Hippocampal formation (tissue), 2 donors: ENCODE results near the gene NOD1.
A peak's percentile ranks its signal among the peaks of the same experiment; 100 is the strongest.
"Not testable (repeated sequence)": the region's sequence is repeated elsewhere in the genome, so short reads cannot be mapped to it uniquely, and the experiment has no call there.

Experiments used
- DNase-seq, 2 donors: peaks; one replicate each; lab custom pipeline; 2025; lab: John Stamatoyannopoulos, UW

NOD1 gene

DNA sequence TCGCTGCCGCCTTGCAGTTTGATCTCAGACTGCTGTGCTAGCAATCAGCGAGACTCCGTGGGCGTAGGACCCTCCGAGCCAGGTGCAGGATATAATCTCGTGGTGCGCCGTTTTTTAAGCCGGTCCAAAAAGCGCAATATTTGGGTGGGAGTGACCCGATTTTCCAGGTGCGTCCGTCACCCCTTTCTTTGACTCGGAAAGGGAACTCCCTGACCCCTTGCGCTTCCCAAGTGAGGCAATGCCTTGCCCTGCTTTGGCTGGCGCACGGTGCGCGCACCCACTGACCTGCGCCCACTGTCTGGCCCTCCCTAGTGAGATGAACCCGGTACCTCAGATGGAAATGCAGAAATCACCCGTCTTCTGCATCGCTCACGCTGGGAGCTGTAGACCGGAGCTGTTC lies 58.5 kb downstream of the NOD1 start:
- DNase-seq: not testable (repeated sequence)

DNA sequence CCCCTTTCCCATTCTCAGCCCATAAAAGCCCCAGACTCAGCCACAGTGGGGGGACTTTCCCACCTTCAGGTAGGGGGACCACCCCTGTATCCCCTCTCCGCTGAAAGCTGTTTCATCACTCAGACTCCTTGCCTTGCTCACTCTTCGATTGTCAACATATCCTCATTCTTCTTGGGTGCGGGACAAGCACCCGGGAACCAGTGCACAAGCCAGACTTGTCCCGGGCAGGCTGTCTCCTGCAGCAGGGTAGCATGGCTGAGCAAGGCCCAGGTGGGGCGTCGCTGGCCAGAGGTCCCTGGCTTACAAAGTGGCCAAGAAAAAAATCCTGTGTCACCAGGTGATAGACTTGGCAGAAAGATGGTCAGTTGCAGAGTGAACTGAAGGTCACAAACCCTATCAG lies 64.7 kb downstream of the NOD1 start:
- DNase-seq: no peak

DNA sequence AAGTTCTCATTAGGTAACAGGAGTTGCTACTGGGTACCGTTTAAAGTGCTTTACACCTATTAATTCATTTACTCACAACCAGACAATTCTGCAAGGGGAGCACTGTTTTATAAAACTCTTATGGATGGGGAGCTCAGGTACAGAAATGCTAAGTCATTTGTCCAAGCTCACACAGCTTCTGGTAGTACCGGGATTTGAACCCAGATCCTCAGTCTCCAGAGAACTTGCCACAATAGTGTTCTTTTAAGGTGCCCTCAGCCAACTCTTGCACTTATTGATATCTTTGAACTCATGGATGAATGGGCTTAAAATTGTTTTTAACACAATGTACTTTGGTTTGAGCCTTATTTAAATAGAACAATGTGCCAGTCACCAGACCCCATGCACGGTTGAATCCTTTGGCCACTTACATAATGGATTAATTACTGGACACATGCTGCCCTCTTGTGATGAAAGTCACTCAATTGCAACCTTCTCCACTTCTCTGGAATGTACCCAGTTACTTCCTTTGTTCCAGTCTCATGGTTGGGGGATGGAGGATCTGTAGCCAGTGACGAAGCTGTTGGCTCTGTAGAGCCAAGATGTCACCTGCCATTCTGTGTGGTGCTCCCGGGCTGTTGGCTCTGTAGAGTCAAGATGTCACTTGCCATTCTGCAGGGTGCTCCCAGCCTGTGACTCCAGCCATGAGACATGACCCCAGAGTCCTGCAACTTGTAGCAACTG lies 65.6 kb downstream of the NOD1 start:
- DNase-seq: peak; percentile 19 to 72

DNA sequence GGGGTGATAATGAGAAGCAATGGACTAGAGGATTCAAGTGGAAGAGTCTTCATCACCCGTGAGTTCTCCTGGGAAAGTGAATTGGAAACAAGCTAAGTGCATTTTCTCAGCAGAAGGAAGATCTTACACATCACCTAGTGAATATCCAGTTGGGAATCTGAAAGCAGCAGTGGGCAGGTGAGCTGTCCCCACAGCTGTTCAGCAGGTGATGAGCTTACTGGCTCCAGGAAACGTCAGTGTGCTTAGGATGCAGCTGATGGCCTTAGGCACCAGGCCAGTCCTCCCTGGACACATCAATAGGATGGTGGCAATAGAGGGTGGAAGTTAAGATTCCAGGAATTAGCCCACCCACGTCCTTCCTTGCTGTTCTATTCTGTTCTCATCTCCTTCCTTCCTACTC lies 66.7 kb downstream of the NOD1 start:
- DNase-seq: no peak

DNA sequence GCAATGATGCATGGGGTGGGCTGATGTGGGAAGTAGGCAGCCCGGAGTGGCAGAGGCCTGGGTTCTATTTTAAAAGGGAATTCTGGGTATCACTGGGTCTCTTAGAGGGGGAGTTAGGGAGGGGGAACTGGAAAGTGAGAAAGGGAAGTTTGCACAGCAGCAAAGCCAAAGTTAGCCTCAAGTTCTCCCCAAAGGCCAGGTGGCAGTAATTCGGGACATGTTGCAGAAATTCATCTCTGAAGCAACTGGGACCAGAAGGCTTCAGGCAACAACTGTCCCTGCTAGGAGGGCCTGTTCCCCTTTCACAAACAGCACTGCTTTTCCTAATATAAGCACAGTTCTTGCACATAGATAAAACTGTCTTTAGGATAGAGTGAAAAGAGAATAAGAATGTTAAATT lies 67.4 kb downstream of the NOD1 start:
- no peak for DNase-seq

DNA sequence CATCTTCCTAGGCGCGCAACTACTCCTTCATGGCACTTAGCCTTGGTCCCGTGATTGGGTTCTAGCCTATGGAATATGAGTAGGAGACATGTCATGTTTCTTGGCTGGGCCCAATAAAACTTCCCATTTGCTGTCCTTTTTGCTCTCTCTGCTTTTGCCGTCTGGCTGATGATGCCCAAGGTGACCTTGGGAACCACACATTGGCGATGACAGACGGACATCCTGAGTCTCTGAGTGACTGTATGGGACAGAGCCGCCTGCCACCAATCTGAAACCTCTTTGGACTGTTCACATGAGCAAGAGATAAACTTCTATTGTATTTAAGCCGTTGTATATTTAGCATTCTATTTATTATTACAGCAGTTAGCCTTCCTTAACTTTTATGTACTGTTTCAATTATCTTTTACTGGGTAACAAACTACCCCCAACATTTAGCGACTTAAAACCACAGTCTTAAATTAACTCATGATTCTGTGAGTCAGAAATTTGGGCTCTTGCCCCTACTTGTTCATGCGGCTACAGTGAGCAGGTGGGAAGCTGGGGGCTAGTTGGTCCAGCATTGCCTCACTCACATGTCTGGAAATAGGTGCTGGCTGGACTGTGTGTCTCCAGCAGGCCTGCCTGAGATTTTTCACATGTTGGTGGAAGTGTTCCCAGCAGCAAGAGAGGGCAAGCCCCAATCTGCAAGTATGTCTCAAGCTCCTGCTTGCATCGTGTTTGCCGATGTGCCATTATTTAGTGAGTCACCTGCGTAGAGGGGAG lies 71.7 kb downstream of the NOD1 start:
- no peak for DNase-seq

DNA sequence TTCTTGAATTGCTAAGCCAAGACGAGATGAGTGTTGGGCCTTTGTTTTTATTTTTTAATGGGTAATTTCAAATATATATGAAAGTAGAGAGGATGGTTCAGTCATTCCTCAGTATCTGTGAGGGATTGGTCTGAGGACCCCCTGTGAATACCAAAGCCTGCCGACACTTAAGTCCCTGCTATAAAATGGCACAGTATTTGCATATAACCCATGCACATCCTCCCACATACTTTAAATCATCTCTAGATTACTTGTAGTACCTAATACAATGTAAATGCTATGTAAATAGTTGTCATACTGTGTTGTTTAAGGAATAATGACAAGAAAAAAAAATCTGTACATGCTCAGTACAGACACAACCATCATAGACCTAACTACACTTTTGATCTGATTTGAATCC lies 73.4 kb downstream of the NOD1 start:
- DNase-seq: no peak

DNA sequence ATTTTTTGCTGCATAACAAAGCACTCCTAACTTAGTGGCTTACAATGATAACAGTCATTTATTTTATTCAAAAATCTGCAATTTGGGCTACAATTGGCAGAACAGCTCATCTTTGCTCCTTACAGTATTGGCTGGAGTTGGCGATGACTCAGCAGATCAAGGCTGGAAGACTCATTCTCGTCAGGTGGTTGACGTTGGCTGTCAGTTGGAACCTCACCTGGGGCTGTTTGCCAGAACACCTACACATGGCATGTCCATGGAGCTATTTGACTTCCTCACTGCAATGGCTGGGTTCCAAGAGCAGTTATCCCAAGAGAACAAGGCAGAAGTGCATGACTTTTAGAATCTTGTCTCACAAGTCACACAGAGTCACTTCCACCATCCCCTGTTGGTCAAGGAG lies 75.1 kb downstream of the NOD1 start:
- no peak for DNase-seq

DNA sequence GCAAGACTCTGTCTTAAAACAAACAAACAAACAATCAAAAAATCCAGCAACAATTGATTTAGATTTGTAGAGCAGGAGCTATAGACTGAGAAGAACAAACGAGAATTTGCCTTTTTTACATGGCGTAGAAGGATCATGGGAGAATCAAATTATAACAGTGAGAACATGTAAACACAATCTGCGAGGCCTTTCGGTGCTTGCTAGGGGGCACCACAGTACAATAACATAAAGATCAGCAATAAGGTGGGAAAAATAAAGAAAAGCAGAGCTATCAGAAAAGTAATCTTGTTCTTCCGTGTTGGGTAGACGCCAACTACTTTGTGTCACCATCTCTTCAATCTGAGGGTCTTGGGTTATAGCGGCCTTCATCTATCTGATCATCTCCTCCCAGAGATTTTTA lies 82.2 kb downstream of the NOD1 start:
- peak in 1 of 2 donors; percentile 6 for DNase-seq

DNA sequence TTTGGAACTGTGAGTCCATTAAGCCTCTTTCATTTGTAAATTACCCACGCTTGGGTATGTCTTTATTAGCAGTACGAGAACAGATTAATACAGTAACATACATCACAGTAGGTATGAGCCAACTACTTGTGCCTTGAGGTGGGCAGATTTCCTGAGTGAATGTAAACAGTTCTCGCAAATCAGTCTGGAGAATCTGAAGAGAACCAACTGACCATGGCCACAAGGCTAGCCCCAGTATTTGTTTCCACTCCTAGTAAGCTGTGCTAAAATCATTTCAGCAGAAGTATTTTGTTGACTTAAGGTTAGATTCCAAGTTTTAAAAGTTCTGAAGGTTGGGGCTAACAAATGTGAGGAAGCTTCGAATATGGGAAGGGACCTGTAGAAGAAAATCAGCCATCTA lies 82.9 kb downstream of the NOD1 start:
- no peak for DNase-seq

DNA sequence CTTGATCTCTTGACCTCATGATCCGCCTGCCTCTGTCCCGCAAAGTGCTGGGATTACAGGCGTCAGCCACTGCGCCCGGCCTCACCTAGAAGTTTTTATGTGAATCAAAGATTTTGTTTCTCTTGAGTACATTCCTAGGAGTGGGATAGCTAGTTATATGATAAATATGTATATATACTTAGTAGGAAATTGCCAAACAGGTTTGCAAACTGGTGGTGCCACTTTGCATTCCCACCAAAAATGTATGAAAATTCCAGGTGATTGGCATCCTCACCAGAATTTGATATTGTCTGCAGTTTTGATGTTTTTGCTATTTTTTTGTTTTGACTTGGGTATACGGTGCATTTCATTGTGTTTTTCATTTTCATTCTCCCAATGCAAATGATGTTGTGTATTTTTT lies 86.8 kb downstream of the NOD1 start:
- DNase-seq: no peak

DNA sequence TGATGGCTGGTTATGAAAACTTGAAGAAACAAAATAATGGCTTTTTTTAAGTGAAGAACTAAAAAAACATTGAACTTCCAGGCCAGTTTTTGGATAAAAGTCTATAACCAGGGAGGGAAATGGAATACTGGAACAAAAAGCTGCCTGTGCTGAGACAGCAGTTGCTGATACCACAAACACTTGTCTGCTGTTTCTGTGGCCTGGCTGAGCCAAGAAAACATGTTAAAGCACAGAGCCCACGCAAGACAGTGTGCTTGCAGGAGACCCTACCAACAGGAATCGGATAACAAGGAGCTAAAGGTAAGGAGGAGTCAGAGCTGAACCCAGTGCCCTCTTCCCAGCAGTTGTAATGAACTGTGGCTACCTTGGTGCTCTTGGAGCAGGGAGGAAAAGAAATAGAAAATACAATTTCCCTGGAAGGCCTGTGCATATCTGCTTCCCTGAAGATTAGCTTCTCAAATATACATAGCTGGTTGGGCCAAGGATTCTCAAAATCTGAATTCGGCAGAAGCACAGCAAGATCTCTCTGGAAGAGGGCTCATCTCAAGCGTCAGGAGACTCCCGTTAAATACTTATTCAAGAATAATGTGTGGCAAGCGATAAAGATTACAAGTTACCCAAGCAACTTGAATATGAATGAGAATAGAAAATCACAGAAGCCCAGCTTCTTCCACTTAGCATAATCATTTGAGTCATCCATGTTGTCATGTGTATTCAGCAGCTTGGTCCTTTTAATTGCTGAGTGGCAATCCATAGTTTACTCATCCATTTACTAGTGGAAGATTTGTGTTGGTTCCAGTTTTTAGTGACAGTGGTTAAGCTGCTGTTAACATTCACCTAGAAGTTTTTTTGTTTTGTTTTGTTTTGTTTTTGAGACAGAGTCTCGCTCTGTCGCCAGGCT lies 87.6 kb downstream of the NOD1 start:
- DNase-seq: no peak

DNA sequence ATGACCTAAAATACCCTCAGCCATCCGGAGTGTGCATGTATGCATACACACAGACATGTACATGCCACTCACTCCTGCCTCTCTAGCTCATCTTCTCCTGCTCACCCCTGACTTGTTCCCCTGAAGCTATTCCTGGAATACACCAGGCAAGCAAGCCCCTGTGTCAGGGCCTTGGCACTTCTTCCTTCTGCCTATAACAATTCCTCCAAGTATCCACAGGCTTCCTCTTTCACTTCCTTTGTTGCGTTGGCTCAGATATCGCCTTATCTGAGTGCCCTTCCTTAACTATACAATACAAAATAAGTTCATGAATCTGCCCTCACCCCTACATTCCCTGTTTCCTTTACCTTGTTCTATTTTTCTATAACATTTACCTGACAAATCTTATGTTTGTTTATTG lies 88.8 kb downstream of the NOD1 start:
- no peak for DNase-seq

DNA sequence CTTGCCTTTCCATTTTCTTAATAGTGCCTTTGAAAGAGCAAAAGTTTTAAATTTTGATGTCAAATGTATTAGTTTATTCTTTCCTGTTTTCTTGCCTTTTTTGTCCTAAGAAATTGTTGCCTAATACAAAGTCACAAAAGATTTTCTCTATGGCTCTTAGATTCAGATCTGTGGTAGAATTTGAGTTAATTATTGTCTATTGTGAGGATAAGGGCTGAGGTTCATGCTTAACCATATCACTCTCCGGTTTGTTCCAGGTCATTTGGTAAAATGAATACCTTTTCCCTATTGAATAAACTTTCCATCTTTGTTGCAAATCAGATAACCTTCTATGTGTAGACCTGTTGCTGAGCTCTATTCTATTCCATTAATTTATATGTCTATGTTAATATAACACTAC lies 96.0 kb downstream of the NOD1 start:
- DNase-seq: no peak

DNA sequence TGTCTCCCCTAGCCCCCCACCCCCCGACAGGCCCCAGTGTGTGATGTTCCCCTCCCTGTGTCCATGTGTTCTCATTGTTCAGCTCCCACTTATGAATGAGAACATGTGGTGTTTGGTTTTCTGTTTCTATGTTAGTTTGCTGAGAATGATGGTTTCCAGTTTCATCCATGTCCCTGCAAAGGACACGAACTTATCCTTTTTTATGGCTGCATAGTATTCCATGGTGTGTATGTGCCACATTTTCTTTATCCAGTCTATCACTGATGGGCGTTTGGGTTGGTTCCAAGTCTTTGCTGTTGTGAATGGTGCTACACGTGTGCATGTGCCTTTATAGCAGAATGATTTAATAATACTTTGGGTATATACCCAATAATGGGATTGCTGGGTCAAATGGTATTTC lies 97.8 kb downstream of the NOD1 start:
- not testable (repeated sequence) for DNase-seq

DNA sequence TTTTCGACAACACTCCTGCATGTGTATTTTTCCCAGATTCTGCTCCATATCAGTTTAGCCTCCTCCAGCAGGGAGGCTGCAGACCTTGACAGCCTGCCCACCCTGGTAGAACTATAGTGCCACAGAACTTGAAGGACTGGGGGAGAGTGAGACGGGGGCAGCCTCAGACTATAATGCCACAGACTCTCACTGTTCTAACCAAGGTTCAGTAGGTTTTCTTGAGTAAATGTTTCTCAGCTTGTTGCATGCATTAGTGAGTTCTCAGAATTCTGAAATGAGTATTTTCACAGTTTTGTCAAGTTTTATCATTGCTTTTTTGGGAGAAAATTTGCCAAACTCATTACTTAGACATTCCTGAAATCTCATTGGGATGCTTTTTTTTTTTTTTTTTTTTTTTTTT lies 98.3 kb downstream of the NOD1 start:
- DNase-seq: no peak

DNA sequence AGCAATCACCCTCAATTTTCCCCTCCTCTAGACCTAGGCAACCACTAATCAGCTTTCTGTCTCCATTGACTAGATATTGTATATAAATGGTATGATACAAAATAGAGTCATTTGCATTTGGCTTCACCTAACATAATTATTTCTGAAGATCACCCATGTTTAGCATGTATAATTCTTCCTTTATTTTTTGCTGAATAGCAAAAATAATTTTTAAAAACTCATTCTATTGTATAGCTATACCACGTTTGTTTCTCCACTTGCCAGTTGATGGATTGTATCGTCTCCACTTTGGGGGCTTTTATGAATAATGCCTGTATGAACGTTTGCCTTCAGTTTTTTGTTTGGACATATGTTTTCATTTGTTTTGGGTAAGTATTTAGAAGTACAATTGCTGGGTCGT lies 98.8 kb downstream of the NOD1 start:
- DNase-seq: no peak

DNA sequence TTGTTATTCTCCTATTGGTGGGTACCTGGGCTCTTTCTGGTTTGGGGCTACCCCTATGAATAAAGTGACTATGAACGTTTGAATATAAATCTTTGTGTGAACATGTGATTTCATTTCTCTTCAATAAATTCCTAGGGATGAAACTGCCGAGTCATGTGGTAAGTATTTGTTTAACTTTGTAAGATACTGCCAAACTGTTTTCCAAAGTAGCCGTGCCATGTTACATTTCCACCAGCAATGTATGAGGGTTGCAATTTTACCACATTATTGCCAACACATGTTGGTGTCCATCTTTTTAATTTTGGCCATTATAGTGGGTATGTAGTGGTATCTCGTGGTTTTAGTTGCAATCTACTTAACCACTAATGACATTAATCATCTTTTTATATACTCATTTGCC lies 99.5 kb downstream of the NOD1 start:
- DNase-seq: no peak

DNA sequence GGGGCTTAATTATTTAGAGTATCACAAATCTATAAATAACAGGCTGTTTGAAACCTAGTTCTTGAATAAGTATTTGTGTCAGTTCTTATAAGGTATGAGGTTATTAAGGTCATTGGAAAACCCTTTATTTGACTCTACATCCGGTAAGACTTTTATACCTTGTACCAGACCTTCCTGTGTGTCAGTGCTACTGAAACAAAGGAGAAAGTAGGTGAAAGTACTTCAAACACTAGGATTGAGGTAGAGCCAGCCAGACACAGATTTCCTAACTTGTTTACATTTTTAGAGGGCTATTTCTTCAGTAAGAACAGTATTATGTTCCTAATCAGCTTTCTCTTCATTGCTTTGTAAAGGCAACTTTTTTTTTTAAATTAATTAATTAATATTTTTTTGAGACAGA lies 100.3 kb downstream of the NOD1 start:
- DNase-seq: no peak
